Activated CD4-positive, alpha-beta memory T cell treated with anti-CD3 and anti-CD28 coated beads for 36 hours (primary cell): ENCODE data around the gene KRT9. TPM values are rescaled to one million over a fixed set of nuclear protein-coding genes. Genes with fewer than 3 reads are reported as not detected.
"Not testable (repeated sequence)": the region's sequence is repeated elsewhere in the genome, so short reads cannot be mapped to it uniquely, and the experiment has no call there.

Experiments
- CTCF ChIA-PET: fragments of 350-600 bp; sonication (Branson Sonifier 250); formaldehyde crosslinking; loops from one replicate; lab custom pipeline; 2021; ENCODE audit warnings: antibody characterized with exemption, inconsistent platforms; lab: Charles Lee
- POLR2A ChIA-PET: fragments of 350-600 bp; sonication (Branson Sonifier 250); formaldehyde crosslinking; loops from one replicate; lab custom pipeline; 2021; ENCODE audit warnings: antibody characterized with exemption; lab: Charles Lee
- DNase-seq: peaks from one replicate; pipeline ENCODE4 v3.0.0-alpha.2; 2020
- H3K27ac Mint-ChIP-seq: one replicate; pipeline ENCODE4 v1.8.0; 2021; ENCODE audit warnings: mixed read lengths
- H3K27me3 Mint-ChIP-seq: one replicate; pipeline ENCODE4 v1.8.0; 2021; ENCODE audit warnings: mixed read lengths
- H3K36me3 Mint-ChIP-seq: one replicate; pipeline ENCODE4 v1.8.0; 2021; ENCODE audit warnings: mixed read lengths
- H3K4me1 Mint-ChIP-seq: one replicate; pipeline ENCODE4 v1.8.0; 2021; ENCODE audit warnings: low read depth, mixed read lengths
- H3K4me3 Mint-ChIP-seq: one replicate; pipeline ENCODE4 v1.8.0; 2021; ENCODE audit warnings: mild to moderate bottlenecking, mixed read lengths
- H3K9me3 Mint-ChIP-seq: one replicate; pipeline ENCODE4 v1.8.0; 2021; ENCODE audit warnings: mixed read lengths
- intact Hi-C: fragments of 100-400 bp; cut with micrococcal nuclease; formaldehyde crosslinking; loops from one replicate; pipeline ENCODE4 v1.15.1; 2023
- total RNA-seq, 2 experiments: library from RNA; stranded (reverse); gene quantifications; one replicate each; pipeline ENCODE4 v1.2.3, GENCODE V29; 2021

Gene KRT9
- total RNA-seq, 2 experiments from 2014 or later, result not detected

GRCh38 chr17:41593306-41593981 is 21.6 kb upstream of the KRT9 start:
- no peak overlapping the region for H3K4me3 Mint-ChIP-seq

DNA sequence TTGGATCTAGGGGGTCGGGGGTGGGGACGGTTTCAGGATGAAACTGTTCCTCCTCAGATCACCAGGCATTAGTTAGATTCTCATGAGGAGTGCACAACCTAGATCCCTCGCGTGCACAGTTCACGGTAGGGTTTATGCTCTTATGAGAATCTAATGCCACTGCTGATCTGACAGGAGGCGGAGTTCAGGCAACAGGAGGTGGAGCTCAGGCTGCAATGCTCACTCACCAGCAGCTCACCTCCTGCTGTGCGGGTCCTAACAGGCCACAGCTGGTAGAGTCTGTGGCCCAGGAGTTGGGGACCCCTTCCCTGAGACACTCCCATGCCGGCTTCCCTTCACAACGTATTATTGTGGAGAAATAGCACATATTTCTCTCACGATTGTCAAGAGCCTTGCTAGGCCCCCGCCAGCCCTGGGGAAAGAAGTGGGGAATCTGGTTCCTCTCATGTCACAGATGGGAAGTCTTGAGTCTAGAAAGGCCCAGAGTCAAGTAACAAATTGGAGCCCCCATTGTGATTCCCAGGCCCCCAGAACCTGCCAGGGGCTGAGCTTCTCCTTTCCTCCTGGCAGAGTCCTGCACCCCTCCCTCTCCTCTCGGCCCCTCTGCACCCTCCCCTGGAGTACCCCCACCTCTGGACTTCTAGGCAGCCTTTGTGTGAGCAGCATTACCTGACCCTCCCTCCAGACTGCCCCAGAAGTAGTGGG is 20.9 kb upstream of the KRT9 start:
- Mint-ChIP-seq H3K27me3 (peaks cover 4% of the 10 kb centered on the region), H3K4me3 (no peak overlapping the region), H3K4me1 (no peaks in the 10 kb centered on the region), H3K36me3 (no peaks in the 10 kb centered on the region), H3K9me3 (no peaks in the 10 kb centered on the region), H3K27ac (no peak overlapping the region)
- POLR2A ChIA-PET, result no interaction called here
- intact Hi-C loops, result no loop called here
- no peak for DNase-seq
- CTCF ChIA-PET, result interaction anchor here (1.0 kb wide), 1 partner anchor 270 kb away, joined by 3 read pairs; no protein-coding TSS in a partner anchor

More at GRCh38 chr17:41593306-41593981, 21.6 kb upstream of the KRT9 start:
- no peaks in the 10 kb centered on the region for H3K36me3 Mint-ChIP-seq
- H3K9me3 Mint-ChIP-seq, result no peaks in the 10 kb centered on the region
- no peak for DNase-seq
- H3K27ac Mint-ChIP-seq, result no peak overlapping the region
- peaks cover 4% of the 10 kb centered on the region for H3K27me3 Mint-ChIP-seq
- intact Hi-C loops, result no loop called here
- ChIA-PET CTCF (interaction anchor here (1.0 to 1.9 kb wide), 2 partner anchors 44 to 271 kb away, joined by 3 to 6 read pairs; no protein-coding TSS in a partner anchor), POLR2A (no interaction called here)
- no peaks in the 10 kb centered on the region for H3K4me1 Mint-ChIP-seq

- Mint-ChIP-seq H3K4me3 (no peak overlapping the region), H3K27ac (no peak overlapping the region), H3K27me3 (peaks cover 6% of the 10 kb centered on the region), H3K9me3 (no peaks in the 10 kb centered on the region), H3K36me3 (no peaks in the 10 kb centered on the region), H3K4me1 (no peaks in the 10 kb centered on the region)
- intact Hi-C loops, result no loop called here
- ChIA-PET POLR2A (no interaction called here), CTCF (interaction anchor here (1.2 kb wide), 1 partner anchor 74 kb away, joined by 4 read pairs; no protein-coding TSS in a partner anchor)
- no peak for DNase-seq
These were observed 17.4 kb upstream of the KRT9 start for GRCh38 chr17:41589301-41589700.

DNA sequence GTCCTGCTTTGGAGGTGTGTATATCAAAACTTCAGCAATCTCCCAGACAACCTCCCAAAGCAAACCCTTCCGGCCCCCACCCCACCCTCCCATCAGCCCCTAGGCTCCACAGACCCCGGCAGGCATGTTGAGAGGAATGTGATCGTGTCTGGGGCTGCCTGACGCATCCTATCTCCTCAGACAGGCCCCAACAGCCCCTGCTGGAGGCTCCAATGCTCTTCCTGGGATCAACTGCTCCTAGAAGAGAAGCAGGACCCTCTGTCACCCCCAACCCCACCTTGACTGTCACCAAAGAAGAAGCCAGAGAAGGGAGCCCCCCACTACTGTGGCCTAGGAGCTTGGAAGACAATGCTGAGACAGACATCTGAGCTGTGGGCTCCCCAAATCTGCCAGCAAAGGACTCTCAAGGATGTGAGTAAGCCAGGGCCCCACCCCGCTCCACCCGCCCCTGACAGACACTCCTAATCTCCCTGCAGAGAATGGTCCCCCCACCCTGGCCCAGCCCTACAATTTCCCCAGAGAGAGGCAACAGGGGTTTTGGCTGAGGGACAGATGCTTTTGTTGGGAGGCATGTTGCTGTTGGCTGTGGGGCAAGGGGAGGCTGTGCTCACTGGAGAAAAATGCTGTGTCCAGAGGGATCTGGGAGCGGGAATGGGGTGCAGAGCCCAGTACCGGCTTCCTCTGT is 16.4 kb upstream of the KRT9 start:
- no peaks in the 10 kb centered on the region for H3K9me3 Mint-ChIP-seq
- POLR2A ChIA-PET, result interaction anchor here (0.6 kb wide), 1 partner anchor 9 kb away, joined by 3 read pairs; no protein-coding TSS in a partner anchor
- no peaks in the 10 kb centered on the region for H3K36me3 Mint-ChIP-seq
- CTCF ChIA-PET, result interaction anchor here (1.2 kb wide), 1 partner anchor 75 kb away, joined by 4 read pairs; no protein-coding TSS in a partner anchor
- no peak for DNase-seq
- intact Hi-C loops, result no loop called here
- H3K27ac Mint-ChIP-seq, result no peak overlapping the region
- no peaks in the 10 kb centered on the region for H3K4me1 Mint-ChIP-seq
- H3K4me3 Mint-ChIP-seq, result no peak overlapping the region
- H3K27me3 Mint-ChIP-seq, result peaks cover 10% of the 10 kb centered on the region

DNA sequence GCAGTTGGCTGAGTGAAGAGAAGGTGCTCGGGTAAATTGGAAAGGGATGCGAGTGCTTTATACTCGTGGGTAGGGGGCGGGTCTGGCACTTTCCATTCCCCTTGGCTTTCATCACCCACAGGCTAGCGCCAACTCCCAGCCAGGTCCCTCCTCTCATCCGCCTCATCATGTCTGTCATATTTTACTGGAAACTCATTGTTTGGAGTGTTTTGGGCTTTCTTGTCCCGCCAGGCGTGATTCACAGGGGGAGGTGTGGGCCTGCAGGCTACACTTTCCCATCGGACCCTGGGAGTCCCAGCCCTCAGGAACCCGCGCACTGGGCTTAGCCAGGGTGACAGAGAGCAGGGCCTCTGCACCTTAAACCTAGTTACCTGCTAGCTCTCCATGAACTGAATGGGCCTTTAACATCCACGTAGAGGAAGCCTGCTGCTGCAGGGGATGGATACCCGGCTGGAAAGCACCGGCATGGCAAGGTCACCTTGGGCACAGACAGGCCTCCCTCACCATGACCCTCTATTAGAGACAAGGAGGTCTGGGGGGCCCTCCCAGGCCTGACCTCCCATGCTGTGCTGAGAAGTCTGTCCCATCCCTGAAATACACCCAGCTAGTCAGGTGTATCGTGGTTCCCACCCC is 15.1 kb upstream of the KRT9 start, which contains the start of gene KRT14:
Gene KRT14, minus strand, starts transcription at position 33 of the 633 bp plus-strand sequence. CDS start 61 bp downstream, outside the sequence.
- H3K27me3 Mint-ChIP-seq, result peaks cover 10% of the 10 kb centered on the region
- CTCF ChIA-PET, result no interaction called here
- H3K27ac Mint-ChIP-seq, result no peak within 1 kb of the TSS
- no peak for DNase-seq
- H3K4me3 Mint-ChIP-seq, result no peak within 1 kb of the TSS
- H3K4me1 Mint-ChIP-seq, result no peaks in the 10 kb centered on the region
- no peaks in the 10 kb centered on the region for H3K9me3 Mint-ChIP-seq
- POLR2A ChIA-PET, result no interaction called here
- H3K36me3 Mint-ChIP-seq, result no peaks in the 10 kb centered on the region
- intact Hi-C loops, result no loop called here

DNA sequence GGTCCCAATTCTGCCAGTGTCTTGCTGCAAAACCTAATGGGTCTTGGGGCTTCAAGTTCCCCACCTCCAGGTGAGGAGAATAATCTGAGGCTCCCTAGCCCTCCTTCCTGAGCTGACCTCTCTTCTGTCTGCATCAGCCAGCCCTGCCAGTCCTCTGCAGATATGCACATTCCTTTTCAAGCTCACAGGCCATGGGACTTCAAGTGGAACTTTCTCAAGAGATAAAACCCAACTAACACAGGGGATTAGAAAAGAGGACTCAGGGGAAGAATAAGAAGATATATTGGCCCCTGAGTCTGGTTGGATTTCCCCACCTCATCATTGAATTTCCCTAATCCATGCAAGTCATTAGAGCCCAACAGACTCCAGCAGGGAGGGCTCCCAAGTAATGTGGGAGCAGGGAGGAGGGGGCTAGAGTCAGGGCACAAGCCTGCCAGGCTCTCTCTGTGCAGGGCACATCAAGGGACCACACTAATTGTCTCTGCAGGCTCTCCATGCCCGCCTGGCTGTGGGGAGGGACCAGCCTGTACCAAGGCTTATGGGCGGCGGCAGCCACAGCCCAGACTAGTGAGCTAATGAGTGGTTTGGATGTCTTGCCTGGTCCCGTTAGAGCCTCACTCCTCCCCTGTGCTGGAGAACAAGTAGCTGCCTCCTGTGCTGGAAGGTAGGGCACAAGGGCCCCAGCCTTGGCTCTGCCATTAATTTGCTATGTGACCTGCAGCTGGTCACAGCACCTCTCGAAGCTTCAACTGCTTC is 13.6 kb upstream of the KRT9 start:
- ChIA-PET CTCF (interaction anchor here (1.5 kb wide), 1 partner anchor 77 kb away, joined by 3 read pairs; no protein-coding TSS in a partner anchor), POLR2A (no interaction called here)
- H3K4me3 Mint-ChIP-seq, result no peak overlapping the region
- DNase-seq, result no peak
- no peaks in the 10 kb centered on the region for H3K36me3 Mint-ChIP-seq
- no peak overlapping the region for H3K27ac Mint-ChIP-seq
- no peaks in the 10 kb centered on the region for H3K4me1 Mint-ChIP-seq
- H3K9me3 Mint-ChIP-seq, result no peaks in the 10 kb centered on the region
- intact Hi-C loops, result no loop called here
- H3K27me3 Mint-ChIP-seq, result peaks cover 10% of the 10 kb centered on the region

DNA sequence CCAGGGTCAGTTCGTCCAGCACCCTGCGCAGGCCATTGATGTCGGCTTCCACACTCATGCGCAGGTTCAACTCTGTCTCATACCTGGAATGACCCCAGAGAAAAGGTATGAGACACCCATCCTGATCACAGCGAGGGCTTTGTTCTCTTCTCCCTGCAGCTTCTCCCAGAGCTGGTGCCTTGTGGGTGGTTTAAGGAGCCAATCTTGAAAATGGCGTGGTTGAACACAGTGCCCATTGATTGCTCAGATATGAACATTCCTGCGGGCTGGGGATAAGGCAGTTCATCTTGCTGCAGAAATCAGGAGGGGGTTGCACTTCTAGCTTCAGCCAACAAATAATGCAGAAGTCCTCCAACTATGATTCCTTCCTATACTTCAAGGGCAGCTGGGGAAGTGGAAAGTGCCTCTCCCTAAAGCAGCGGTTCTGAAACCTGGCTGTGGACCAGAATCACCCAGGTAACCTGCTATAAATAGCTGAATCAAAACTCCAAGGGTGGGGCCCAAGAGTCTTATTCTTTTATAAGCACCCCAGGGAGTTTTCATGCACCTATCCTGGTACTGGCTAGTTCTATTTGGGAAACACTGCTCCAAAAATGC is 12.6 kb upstream of the KRT9 start:
- H3K36me3 Mint-ChIP-seq, DNase-seq, H3K9me3 Mint-ChIP-seq, intact Hi-C loops, POLR2A ChIA-PET, H3K27ac Mint-ChIP-seq, H3K4me3 Mint-ChIP-seq, H3K4me1 Mint-ChIP-seq: not testable (repeated sequence)
- peaks cover 10% of the 10 kb centered on the region for H3K27me3 Mint-ChIP-seq
- CTCF ChIA-PET, result interaction anchor here (1.5 kb wide), 1 partner anchor 79 kb away, joined by 3 read pairs; no protein-coding TSS in a partner anchor

DNA sequence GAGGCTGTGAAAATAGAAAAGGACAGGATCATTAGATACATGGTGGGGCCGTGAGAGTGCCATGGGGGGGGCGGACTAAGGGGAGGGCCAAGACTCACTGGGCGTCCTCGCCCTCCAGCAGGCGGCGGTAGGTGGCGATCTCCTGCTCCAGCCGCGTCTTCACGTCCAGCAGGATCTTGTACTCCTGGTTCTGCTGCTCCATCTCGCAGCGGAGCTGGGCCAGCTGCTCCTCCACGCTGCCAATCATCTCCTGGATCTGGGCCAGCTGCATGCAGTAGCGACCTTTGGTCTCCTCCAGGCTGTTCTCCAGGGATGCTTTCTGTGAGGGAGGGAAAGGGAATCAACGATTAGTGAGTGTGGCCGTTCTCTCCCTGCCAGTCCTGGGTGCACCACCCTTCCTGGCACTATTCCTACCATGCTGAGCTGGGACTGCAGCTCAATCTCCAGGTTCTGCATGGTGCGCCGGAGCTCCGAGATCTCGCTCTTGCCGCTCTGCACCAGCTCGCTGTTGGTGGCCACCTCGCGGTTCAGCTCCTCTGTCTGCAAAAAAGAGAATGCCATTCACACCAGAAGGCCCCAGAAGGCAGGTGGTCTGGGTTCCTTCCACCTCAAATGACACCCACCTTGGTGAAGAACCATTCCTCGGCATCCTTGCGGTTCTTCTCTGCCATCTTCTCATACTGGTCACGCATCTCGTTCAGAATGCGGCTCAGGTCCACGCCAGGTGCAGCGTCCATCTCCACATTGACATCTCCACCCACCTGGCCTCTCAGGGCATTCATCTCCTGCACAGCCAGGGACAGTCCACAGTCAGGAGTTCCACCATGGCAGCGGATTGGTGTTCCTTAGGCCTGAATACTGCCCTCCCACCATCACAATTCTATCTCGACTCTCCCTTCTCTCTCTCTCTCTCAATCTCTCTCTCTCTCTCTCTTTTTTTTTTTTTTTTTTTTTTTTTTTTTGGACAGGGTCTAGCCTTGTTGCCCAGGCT is 11.6 kb upstream of the KRT9 start:
- no peak for DNase-seq
- intact Hi-C loops, result no loop called here
- peaks cover 11% of the 10 kb centered on the region for H3K27me3 Mint-ChIP-seq
- H3K4me1 Mint-ChIP-seq, result no peaks in the 10 kb centered on the region
- no peaks in the 10 kb centered on the region for H3K9me3 Mint-ChIP-seq
- H3K36me3 Mint-ChIP-seq, result no peaks in the 10 kb centered on the region
- ChIA-PET POLR2A (no interaction called here), CTCF (interaction anchor here (0.7 kb wide), 1 partner anchor 65 kb away, joined by 3 read pairs; no protein-coding TSS in a partner anchor)
- no peak overlapping the region for H3K4me3 Mint-ChIP-seq
- no peak overlapping the region for H3K27ac Mint-ChIP-seq

- H3K4me1 Mint-ChIP-seq, H3K27ac Mint-ChIP-seq, POLR2A ChIA-PET, H3K4me3 Mint-ChIP-seq, H3K36me3 Mint-ChIP-seq, DNase-seq, H3K9me3 Mint-ChIP-seq, intact Hi-C loops: not testable (repeated sequence)
- H3K27me3 Mint-ChIP-seq, result peaks cover 17% of the 10 kb centered on the region
- CTCF ChIA-PET, result interaction anchor here (1.1 to 2.1 kb wide), 3 partner anchors 67 to 82 kb away, joined by 4 to 10 read pairs (median 6); no protein-coding TSS in a partner anchor
These were observed 10.5 kb upstream of the KRT9 start for GRCh38 chr17:41582061-41582968.
